ENCODE data around the gene NRG2.

NRG2 gene

GRCh38 chr5:139908749-139909148, 134.3 kb downstream of the NRG2 start:
- FAIRE-seq, result no peak
- no peak for DNase-seq (ENCODE audit: low spot score)

GRCh38 chr5:139906661-139907060, 136.4 kb downstream of the NRG2 start:
- FAIRE-seq (peak; percentile 13), DNase-seq (ENCODE audit: low spot score) (no peak)

- FAIRE-seq (no peak), DNase-seq (ENCODE audit: low spot score) (peak; percentile 21)
Measured at GRCh38 chr5:139904816-139905661, 138.1 kb downstream of the NRG2 start.

DNA sequence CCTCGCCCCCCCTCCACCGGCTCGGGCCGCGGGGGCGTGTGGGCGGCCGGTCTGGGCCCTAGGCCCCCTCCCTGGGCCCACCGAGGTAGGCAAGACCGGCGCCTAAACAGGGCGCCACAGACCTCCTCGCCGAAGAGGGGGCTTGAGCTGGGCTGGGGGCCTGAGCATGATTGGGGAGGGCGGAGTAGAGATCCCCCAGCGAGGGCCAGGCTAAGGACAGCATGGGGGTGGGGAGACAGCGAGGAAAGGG, 138.6 kb downstream of the NRG2 start:
- no peak for DNase-seq (ENCODE audit: low spot score)
- FAIRE-seq, result no peak

- DNase-seq (ENCODE audit: low spot score), result peak; percentile 39
- no peak for FAIRE-seq
Measured at GRCh38 chr5:139903795-139904565, 139.1 kb downstream of the NRG2 start.

DNA sequence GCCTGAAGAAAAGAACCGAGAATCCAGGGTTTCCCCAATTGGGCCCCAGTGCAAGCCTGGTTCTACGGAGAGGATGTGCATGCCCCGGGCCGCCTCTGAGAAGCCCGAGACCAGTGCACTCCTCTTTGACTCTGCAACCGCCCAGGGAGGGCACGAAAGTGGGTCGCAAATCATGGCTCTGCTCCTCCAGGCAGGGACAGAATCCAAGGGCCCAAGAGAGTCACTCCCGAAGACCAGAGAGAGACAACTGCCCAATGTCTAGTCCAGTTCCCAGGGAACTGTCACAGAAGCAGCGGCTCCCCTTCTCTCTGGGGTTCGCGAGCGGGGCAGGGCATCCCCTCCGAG, 139.7 kb downstream of the NRG2 start:
- DNase-seq (ENCODE audit: low spot score) (no peak), FAIRE-seq (no peak)

GRCh38 chr5:139901986-139902385, 141.1 kb downstream of the NRG2 start:
- DNase-seq (ENCODE audit: low spot score), result no peak

DNA sequence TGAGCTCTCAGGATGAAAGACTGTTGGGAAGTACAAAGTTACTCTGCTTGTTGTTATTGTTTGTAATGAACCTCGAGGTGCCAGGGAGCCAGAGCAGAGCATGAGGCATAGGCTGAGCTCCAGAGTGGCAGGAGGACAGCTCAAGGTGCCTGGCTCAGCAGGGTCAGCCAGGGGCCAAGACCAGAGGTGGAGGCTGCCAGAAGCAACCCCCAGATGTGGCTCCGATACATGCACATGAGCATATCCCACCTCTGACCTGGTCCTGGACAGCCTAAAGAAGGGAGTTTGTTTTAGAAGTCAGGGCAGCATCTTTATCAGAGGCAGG, 141.9 kb downstream of the NRG2 start:
- DNase-seq (ENCODE audit: low spot score) (no peak), FAIRE-seq (no peak)

More at GRCh38 chr5:139901986-139902385, 141.1 kb downstream of the NRG2 start:
- no peak for FAIRE-seq

DNA sequence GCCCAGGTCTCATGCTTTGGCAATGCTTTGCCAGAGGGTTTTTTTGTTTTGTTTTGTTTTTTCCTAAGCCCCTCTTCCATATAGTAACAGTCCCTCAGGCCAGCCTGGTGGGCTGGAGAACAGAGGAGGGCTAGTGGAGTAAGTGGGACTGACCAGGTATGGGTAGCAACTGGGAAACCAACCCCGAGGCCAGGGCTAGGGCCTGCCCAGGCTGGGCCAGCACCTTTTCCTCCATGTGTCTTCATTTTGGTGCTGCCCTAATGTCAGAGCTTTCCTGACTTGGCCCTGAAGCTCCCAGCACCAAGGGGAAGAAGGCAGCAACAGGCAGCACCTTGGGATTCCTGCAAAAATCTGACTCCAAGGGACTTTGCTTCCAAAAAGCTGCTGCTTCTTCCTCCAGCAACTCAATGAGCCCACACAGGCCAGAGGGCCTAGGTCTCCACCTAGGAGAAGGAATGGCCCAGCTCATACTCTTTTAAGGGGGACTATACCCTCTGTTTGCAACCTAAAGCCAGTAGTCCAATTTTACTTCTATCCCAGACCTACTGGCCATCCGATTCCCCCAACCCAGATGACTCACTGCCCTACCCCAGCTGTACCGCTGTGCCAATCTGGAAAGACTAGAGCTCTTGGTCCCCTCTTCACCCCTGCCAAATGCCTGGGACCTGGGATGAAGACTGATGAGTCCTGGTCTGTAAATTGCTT, 142.4 kb downstream of the NRG2 start:
- no peak for FAIRE-seq
- no peak for DNase-seq (ENCODE audit: low spot score)

DNA sequence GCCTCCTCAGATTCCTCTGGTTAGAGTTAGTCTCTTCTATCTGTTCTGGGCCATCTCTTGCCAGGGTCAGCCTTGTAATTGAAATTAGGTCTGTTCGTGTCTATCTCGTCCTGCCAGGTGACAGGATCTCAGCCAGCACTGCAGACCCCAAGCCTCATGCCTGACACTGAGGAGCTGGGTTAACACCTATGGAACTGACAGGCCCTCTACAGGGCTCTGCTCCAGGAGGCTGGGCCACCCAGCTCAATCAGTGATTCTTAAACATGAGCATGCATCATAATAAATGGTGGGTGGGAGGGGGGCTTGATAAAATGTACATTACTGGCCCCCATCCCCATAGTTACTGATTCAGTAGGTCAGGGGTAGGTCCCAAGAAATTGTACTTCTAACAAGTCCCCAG, 144.1 kb downstream of the NRG2 start:
- FAIRE-seq (no peak), DNase-seq (ENCODE audit: low spot score) (no peak)

DNA sequence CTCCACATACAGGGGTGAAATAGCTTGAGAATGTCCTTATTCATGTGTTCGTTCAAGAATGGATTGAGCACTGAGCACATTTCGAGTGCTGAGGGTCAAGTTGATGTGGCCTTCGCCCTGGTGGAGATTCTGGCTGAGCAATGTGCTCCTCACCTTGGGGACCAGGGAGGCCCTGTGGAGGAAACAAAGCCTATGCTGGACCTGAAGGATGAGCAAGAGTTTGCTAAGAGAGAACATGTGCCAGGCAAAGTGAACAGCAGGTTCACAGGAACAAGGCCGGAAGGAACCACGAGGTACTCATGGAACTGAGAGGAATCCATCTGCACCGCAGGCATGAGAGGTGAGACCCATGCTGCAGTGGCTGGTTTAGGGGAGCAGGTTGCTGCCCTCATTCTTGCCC, 145.1 kb downstream of the NRG2 start:
- FAIRE-seq (no peak), DNase-seq (ENCODE audit: low spot score) (no peak)

DNA sequence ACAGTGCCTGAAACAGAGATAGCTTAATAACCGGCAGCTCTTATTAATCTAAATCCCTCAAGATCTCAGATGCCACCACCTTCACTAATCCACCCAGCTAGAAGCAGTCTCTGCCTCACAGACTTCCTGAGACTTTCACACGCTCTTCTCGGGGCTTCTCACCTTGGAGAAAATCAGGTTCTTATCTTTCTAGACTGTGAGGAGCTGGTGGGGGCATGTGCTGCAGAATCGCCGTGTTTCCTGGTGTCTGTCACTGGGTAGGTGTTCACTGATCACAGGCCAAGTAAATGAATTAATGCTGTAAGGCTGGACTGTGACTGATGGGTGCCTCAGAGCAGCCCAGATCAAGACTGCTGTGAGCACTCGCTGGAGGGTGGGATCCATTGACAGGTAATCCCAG, 145.8 kb downstream of the NRG2 start:
- FAIRE-seq (no peak), DNase-seq (ENCODE audit: low spot score) (no peak)

GRCh38 chr5:139896718-139897117, 146.4 kb downstream of the NRG2 start:
- DNase-seq (ENCODE audit: low spot score) (no peak), FAIRE-seq (no peak)

DNA sequence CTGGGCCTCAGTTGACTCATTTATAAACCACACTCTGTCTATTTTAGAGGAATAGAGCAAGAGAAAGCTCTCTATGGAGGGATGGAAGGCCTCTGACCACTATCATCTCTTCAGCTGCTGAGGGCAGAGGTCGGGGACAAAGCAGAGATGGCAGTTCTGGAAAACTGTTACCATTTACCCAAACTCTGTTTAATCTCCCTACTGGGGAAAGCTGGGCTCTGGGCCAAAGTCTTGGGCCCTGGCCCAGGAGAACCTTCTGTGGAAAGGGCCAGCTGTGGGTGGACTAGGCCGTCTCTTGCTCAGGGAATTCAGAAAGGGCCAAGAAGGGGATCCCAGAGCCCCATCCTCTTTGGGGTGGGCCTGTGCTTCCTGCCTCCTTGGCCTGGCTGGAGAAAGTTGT, 147.5 kb downstream of the NRG2 start:
- FAIRE-seq (no peak), DNase-seq (ENCODE audit: low spot score) (no peak)

GRCh38 chr5:139895046-139895445, 148.1 kb downstream of the NRG2 start:
- DNase-seq (ENCODE audit: low spot score), result no peak
- FAIRE-seq, result no peak

- DNase-seq (ENCODE audit: low spot score), result no peak
- no peak for FAIRE-seq
Measured at GRCh38 chr5:139893873-139894272, 149.2 kb downstream of the NRG2 start.

DNA sequence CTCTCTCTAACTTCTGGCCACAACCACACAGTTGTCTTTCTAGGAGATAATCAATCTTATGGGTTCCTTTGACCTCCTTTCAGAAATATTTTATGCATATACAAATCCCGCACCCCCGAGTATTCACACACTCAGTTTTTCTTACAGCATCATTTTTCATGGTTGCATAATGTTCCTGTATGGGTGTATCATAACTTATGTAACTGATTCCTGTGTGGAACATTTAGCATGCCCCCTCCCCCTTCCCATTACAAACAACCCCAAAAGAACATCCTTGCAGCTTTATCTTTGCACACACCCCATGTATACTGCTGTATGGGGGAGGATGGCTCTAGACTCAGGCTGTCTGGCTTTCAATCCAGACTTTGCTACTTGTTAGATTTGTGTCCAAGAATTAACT, 153.7 kb downstream of the NRG2 start:
- no peak for DNase-seq (ENCODE audit: low spot score)
- no peak for FAIRE-seq

- DNase-seq (ENCODE audit: low spot score), result no peak
- FAIRE-seq, result no peak
Measured at GRCh38 chr5:139888370-139888769, 154.7 kb downstream of the NRG2 start.

- FAIRE-seq (no peak), DNase-seq (ENCODE audit: low spot score) (no peak)
Measured at GRCh38 chr5:139886213-139886612, 156.9 kb downstream of the NRG2 start.

GRCh38 chr5:139885857-139886208, 157.3 kb downstream of the NRG2 start:
- DNase-seq (ENCODE audit: low spot score) (no peak), FAIRE-seq (no peak)

DNA sequence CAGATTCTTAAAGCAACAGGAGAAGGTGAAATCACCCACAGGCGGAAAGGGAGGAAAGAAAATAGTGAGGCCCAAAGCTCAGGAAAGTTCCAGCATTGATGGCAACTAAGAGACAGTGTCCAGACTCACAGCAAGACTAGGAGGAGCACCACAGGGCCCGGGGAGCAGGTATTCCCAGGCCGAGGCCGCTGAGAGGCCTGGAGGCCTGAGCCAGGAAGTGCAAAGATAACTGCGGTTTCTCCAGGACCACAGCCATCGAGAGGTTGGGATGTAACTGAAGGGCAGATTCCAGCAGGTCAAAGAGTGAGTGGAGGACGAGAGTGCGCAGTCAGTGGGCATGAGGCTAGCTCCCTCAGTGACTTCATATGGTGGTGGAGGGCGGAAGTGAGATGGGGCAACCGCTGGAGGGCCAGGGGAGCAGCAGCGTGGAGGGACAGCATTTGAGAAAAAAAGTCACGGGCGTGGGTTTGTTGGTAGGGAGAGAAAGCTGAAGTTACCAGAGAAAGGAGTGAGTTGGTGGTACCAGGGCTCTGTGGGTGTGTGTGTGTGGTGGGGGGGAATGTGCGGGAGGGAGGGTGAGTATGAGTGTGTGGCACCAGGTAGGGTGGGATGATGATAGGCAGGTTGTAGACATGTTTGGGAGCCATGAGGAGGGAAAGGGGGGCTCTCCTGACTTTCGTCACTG, 157.8 kb downstream of the NRG2 start:
- FAIRE-seq (no peak), DNase-seq (ENCODE audit: low spot score) (no peak)

GRCh38 chr5:139884734-139885133, 158.4 kb downstream of the NRG2 start:
- no peak for FAIRE-seq
- no peak for DNase-seq (ENCODE audit: low spot score)

Data from urothelium cell line (cell line).